ENCODE data around the gene NANS.

GRCh38 chr9:98037357-98037756 lies 19.2 kb upstream of the NANS start:
- TF ChIP-seq CTCF (IDR thresholded peaks at IDR 0.05; ENCODE audit: insufficient read depth, low read depth, low read length): no peak
- TF ChIP-seq EZH2 (IDR thresholded peaks at IDR 0.05; ENCODE audit: insufficient read depth, low read length): no peak
